Ovary (tissue), 10 donors: ENCODE data around the gene TRIM63. TPM values are rescaled to one million over a fixed set of nuclear protein-coding genes. Genes with fewer than 3 reads are reported as not detected.

ENCODE experiments used
- DNase-seq, 5 donors: peaks; one replicate each; pipeline ENCODE4 v3.0.0-alpha.2; 2019 to 2020
- H3K27ac ChIP-seq, 2 donors: fragments of 200-600 bp; one replicate each; pipeline versions ENCODE4 v1.5.1 to v1.8.0; 2019 to 2022
- H3K27me3 ChIP-seq: fragments of 200-600 bp; one replicate; pipeline ENCODE4 v1.8.0; 2022
- H3K36me3 ChIP-seq: fragments of 200-600 bp; sonication (generic); one replicate; pipeline ENCODE4 v1.5.1; 2019
- H3K4me1 ChIP-seq: one replicate; pipeline ENCODE4 v1.8.1; 2013; ENCODE audit warnings: mild to moderate bottlenecking, moderate library complexity; ENCODE audit not compliant: insufficient read depth
- H3K4me3 ChIP-seq: fragments of 200-600 bp; sonication (generic); one replicate; pipeline ENCODE4 v1.5.1; 2017
- H3K9me3 ChIP-seq, 2 donors: fragments of 200-600 bp in 1 of 2; sonication (generic) in 1 of 2; one replicate each; pipeline versions ENCODE4 v1.5.1 to v1.8.1; 2013 to 2019; ENCODE audit warnings: mild to moderate bottlenecking in 1 of 2, moderate library complexity in 1 of 2
- EP300 ChIP-seq: sonication (generic); formaldehyde crosslinking; IDR thresholded peaks from one replicate; pipeline ENCODE4 v1.6.1; 2017; ENCODE audit warnings: antibody characterized with exemption
- POLR2A ChIP-seq: fragments of 450-650 bp; IDR thresholded peaks from one replicate; pipeline ENCODE4 v1.6.1; 2017; ENCODE audit warnings: antibody characterized with exemption, mild to moderate bottlenecking, moderate library complexity
- WGBS, 3 donors: extraction: QIAGEN DNeasy Blood & Tissue Kit in 1 of 3; methylation state at CpG; one replicate each; pipeline versions ENCODE4 v1.1.5 to v1.1.7; 2013 to 2017; 5-methylcytosine and 5-hydroxymethylcytosine counted together
- intact Hi-C, 4 donors: fragments of 100-400 bp; cut with DNase I; formaldehyde crosslinking; loops; one replicate each; pipeline versions ENCODE4 v1.11.0 to v1.15.1; 2022 to 2023
- long read RNA-seq, 3 donors: library from polyadenylated mRNA in 2 of 3; unstranded in 2 of 3; transcript quantifications; one replicate each; pipeline ENCODE4 v2.0.0 and lab custom pipeline, GENCODE V29; 2021 to 2026
- polyA plus RNA-seq, 2 donors: library from polyadenylated mRNA; stranded (reverse); fragments of 200-250 nt in 1 of 2; fragments of 350-450 nt in 1 of 2; fragmentation: Illumina TruSeq in 1 of 2; extraction: RNeasy Lipid Tissue Mini Kit (QIAGEN cat#74804) in 1 of 2; gene quantifications; one replicate each; pipeline ENCODE4 v1.2.3, GENCODE V29; 2013 to 2014
- total RNA-seq, 7 donors: library from RNA; depleted of rRNA in 2 of 7; stranded (reverse); fragments of >200 nt in 2 of 7; fragmentation: NEBNext Ultra II Directional in 3 of 7; extraction: Animal tissue kit (Norgen Biotek cat#: 25700) in 3 of 7; gene quantifications; one replicate each; pipeline versions ENCODE4 v1.1.0 to v1.2.4, GENCODE V29; 2016 to 2023
- TF ChIP-seq, protein P1 (sequence below), 3 donors: fragments of 450-650 bp in 2 of 3; fragments of 200-600 bp in 1 of 3; IDR thresholded peaks; one replicate each; pipeline versions ENCODE4 v1.5.1 to v1.8.0; 2016 to 2022; ENCODE audit warnings: antibody characterized with exemption in 3 of 3, mild to moderate bottlenecking in 1 of 3
- donor health status: DM: no; HTN: no; CAD: no; lungs with moderate emphysema.
- donor health status: DM: no; HTN: no; CAD: no.
- donor health status: Bipolar disorder and iron deficiency.
- donor health status: DM: yes; HTN: yes; CAD: no.
- donor health status: DM: no; HTN: no; CAD: no.
- donor health status: DM: yes; HTN: yes; CAD: no.

TRIM63 gene
- total RNA-seq (1 to 10 TPM in 1 of 7 donors, under 1 TPM in 1, not detected in 5; 0.12 to 1.6 TPM), polyA plus RNA-seq (under 1 TPM; 0.06 to 0.27 TPM)
- long read RNA-seq, donor 1, result 0 reads
- long read RNA-seq, donor 2, result 0 reads
- long read RNA-seq, donor 3, result 0 reads

GRCh38 chr1:26067432-26067911 lies at the start of gene TRIM63:
TSS of gene TRIM63 (minus strand) at chr1:26067630. CDS start at chr1:26067494, 136 bp downstream.
- Histone ChIP-seq H3K36me3 (no peaks in the 10 kb centered on the region), H3K4me1 (no peaks in the 10 kb centered on the region), H3K4me3 (no peak within 1 kb of the TSS), H3K27me3 (no peaks in the 10 kb centered on the region), H3K27ac (no peak within 1 kb of the TSS), H3K9me3 (no peaks in the 10 kb centered on the region)
- WGBS, 3 donors, result 49 to 60% (median 53%) methylated on average over 9 of the region's 9 CpGs
- TF ChIP-seq, protein P1, sequence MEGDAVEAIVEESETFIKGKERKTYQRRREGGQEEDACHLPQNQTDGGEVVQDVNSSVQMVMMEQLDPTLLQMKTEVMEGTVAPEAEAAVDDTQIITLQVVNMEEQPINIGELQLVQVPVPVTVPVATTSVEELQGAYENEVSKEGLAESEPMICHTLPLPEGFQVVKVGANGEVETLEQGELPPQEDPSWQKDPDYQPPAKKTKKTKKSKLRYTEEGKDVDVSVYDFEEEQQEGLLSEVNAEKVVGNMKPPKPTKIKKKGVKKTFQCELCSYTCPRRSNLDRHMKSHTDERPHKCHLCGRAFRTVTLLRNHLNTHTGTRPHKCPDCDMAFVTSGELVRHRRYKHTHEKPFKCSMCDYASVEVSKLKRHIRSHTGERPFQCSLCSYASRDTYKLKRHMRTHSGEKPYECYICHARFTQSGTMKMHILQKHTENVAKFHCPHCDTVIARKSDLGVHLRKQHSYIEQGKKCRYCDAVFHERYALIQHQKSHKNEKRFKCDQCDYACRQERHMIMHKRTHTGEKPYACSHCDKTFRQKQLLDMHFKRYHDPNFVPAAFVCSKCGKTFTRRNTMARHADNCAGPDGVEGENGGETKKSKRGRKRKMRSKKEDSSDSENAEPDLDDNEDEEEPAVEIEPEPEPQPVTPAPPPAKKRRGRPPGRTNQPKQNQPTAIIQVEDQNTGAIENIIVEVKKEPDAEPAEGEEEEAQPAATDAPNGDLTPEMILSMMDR (IDR thresholded peaks at IDR 0.05), result no peak
- TF ChIP-seq EP300 (no peak), POLR2A (no peak)
- DNase-seq, result no peak
- intact Hi-C loops, result no loop called here

DNA sequence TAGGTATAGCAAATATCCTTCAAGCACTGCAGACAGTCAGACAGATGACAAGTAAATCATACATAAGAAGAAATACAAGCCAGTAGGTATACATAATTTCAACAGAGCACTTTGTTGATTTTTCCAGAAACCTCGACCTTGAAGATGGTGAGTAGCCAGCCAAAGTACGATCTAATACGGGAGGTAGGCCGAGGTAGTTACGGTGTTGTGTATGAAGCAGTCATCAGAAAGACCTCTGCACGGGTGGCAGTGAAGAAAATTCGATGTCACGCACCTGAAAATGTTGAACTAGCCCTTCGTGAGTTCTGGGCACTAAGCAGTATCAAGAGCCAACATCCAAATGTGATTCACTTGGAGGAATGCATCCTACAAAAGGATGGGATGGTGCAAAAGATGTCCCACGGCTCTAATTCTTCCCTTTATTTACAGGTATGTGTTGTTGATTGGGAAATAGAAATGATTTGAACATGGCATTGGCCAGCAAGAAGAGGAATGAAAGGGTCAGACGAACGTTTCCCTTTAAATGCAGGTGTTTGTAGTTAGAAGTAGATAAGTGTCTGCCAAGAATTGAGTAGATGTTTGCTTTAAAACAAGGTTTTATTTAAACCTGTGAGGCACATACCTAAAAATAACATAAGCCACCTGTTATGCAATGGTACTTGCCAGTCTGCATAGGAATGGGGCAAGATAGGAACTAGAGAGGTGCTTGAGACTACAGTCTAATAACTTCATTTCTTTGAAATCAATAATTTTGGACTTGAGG lies 46.9 kb upstream of the TRIM63 start:
- H3K4me1 ChIP-seq, result peaks cover 2% of the 10 kb centered on the region
- H3K4me3 ChIP-seq, result no peak overlapping the region
- no peaks in the 10 kb centered on the region for H3K27me3 ChIP-seq
- no peak for DNase-seq
- no peak overlapping the region for H3K27ac ChIP-seq
- H3K36me3 ChIP-seq, result no peaks in the 10 kb centered on the region
- 50 to 60% (median 60%) methylated on average over 12 of the region's 12 CpGs for WGBS, 3 donors
- TF ChIP-seq POLR2A, result no peak
- TF ChIP-seq EP300, result no peak
- TF ChIP-seq, protein P1 (IDR thresholded peaks at IDR 0.05), result no peak
- intact Hi-C loops, result loop anchor here in 2 of 4 donors (5.0 kb wide), 2 partner anchors 48 to 118 kb away; partner anchors contain the start of gene CEP85 (in 1 of the 2)
- no peaks in the 10 kb centered on the region for H3K9me3 ChIP-seq

GRCh38 chr1:26112407-26112775 lies 45.0 kb upstream of the TRIM63 start:
- intact Hi-C loops, result loop anchor here in 2 of 4 donors (5.0 kb wide), 2 partner anchors 50 to 120 kb away; partner anchors contain the start of gene CEP85 (in 1 of the 2)
- no peak for DNase-seq
- H3K4me1 ChIP-seq, result peaks cover 2% of the 10 kb centered on the region
- WGBS, 3 donors, result 1 to 4% (median 4%) methylated on average over 9 of the region's 9 CpGs
- TF ChIP-seq, protein P1 (IDR thresholded peaks at IDR 0.05), result no peak
- TF ChIP-seq EP300, result no peak
- no peak for TF ChIP-seq POLR2A
- no peaks in the 10 kb centered on the region for H3K9me3 ChIP-seq
- H3K36me3 ChIP-seq, result no peaks in the 10 kb centered on the region
- H3K27ac ChIP-seq, result peak overlapping the region; percentile 50 to 62
- no peaks in the 10 kb centered on the region for H3K27me3 ChIP-seq
- peak overlapping the region; percentile 91 for H3K4me3 ChIP-seq

GRCh38 chr1:26111530-26112406 lies 44.3 kb upstream of the TRIM63 start, which contains the start of gene PDIK1L:
TSS of gene PDIK1L (plus strand) at chr1:26111824. CDS start at chr1:26114309, 2,485 bp downstream.
- peak within 1 kb of the TSS; percentile 91 for H3K4me3 ChIP-seq
- H3K9me3 ChIP-seq, result no peaks in the 10 kb centered on the region
- no peaks in the 10 kb centered on the region for H3K27me3 ChIP-seq
- peaks cover 2% of the 10 kb centered on the region for H3K4me1 ChIP-seq
- peak; percentile 92 to 97 (median 95) for DNase-seq
- peak within 1 kb of the TSS; percentile 50 to 95 for H3K27ac ChIP-seq
- no peaks in the 10 kb centered on the region for H3K36me3 ChIP-seq
- TF ChIP-seq, protein P1 (IDR thresholded peaks at IDR 0.05), result no peak
- TF ChIP-seq EP300 (no peak), POLR2A (no peak)
- WGBS, 3 donors, result 0 to 1% (median 1%) methylated on average over 83 to 96 of the region's 96 CpGs
- intact Hi-C loops, result loop anchor here in 2 of 4 donors (5.0 kb wide), 2 partner anchors 51 to 121 kb away; partner anchors contain the start of gene CEP85 (in 1 of the 2)
